Kasumi-1 (cell line): ENCODE results near the gene SLC1A5.
"Not testable (repeated sequence)": the region's sequence is repeated elsewhere in the genome, so short reads cannot be mapped to it uniquely, and the experiment has no call there.

Experiments
- DNase-seq, 2 experiments: peaks; one replicate each; lab custom pipeline; 2025; lab: John Stamatoyannopoulos, UW

SLC1A5 gene

GRCh38 chr19:46768746-46769145 is 19.6 kb downstream of the SLC1A5 start:
- DNase-seq = not testable (repeated sequence)

GRCh38 chr19:46766569-46767317 is 21.7 kb downstream of the SLC1A5 start:
- peak; percentile 37 to 49 for DNase-seq

DNA sequence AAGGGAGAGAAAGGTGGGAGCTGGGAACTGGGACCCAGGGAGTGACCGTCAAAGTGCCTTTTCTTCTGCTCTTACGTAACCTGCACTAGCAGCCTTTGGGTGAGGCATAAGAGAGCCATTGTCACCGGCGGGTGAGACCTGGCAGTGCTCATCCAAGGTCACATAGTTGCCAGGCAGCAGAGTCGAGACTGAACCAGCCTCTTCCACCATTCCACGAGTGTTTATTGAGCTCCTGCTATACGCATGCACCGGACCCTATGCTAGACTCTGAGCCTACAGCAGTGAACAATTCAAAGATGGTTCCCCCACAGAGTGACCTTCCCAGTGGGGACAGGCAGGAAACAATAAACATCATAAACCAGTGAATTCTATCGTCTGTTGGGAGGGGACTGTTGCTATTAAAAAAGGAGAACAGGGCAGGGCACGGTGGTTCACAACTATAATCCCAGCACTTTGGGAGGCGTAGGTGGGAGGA is 23.5 kb downstream of the SLC1A5 start:
- no peak for DNase-seq

DNA sequence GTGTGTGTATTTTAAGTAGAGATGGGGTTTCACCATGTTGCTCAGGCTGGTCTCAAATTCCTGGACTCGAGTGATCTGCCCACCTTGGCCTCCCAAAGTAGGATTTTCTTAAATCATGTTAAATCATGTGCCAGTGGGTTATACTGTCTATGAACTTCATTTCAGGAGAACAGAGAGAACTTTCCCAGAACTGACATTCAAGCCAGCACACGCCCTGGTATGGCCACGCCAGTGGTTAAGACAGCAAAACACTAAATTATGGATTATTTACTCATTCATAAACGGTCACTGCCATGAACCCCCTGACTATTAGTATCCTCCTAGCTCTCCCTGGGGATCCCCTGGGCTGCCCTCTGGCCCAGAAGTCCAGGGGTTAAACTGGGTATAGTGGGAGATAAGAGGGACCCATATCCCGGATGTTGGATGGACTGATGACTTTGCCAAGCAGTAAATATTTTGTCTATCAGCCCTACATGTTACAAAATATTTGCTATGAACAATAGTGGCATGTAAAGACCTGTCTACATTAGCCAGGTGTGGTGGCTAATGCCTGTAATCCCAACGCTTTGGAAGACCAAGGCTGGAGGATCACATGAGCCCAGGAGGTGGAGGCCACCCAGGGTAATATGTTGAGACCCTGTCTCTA is 26.0 kb downstream of the SLC1A5 start:
- DNase-seq = no peak

- DNase-seq = no peak
Observed at GRCh38 chr19:46761418-46761831, 27.0 kb downstream of the SLC1A5 start.

DNA sequence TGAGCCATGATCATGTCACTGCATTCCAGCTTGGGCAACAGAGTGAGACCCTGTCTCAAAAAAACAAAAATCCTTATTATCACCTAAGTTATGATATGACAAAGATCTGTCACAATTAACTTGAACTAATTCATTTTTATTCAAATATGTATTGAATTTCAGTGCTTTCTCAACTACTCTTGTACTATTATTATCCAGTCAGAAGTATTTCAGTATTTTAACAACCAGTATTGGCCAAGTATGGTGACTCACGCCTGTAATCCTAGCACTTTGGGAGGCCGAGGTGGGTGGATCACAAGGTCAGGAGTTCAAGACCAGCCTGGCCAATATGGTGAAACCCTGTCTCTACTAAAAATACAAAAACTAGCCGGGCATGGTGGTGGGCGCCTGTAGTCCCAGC is 27.5 kb downstream of the SLC1A5 start:
- not testable (repeated sequence) for DNase-seq

DNA sequence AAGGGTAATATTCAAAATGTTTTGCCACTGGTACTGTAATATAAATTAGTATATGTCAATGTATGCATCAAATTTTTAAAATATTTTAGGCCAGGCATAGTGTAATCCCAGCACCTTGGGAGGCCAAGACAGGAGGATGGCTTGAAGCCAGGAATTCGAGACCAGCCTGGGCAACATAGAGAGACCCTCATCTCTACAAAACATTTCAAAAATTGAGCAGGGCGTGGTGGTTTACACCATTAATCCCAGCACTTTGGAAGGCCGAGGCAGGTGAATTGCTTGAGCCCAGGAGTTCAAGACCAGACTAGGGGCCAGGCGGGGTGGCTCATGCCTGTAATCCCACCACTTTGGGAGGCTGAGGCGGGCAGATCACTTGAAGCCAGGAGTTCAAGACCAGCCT is 28.0 kb downstream of the SLC1A5 start:
- DNase-seq = no peak

GRCh38 chr19:46759817-46760333 is 28.5 kb downstream of the SLC1A5 start:
- no peak for DNase-seq

DNA sequence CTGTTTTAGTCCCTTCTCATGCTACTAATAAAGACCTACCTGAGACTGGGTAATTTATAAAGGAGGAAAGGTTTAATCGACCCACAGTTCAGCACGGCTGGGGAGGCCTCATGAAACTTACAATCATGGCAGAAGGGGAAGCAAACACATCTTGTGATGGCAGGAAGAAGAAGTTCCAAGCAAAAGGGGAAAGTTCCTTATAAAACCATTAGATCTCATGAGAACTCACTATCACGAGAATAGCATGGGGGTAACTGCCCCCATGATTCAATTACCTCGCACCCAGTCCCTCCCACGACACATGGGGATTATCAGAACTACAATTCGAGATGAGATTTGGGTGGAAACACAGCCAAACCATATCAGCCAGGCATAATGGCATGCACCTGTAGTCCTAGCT is 29.2 kb downstream of the SLC1A5 start:
- no peak for DNase-seq

DNA sequence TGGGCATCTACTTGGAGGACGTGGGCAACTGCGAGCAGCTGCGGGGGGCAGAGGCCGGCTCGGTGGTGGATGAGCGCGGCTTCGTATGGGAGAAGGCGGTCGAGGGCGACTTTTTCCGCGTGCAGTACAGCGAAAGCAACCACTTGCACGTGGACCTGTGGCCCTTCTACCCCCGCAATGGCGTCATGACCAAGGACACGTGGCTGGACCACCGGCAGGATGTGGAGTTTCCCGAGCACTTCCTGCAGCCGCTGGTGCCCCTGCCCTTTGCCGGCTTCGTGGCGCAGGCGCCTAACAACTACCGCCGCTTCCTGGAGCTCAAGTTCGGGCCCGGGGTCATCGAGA is 31.9 kb downstream of the SLC1A5 start:
- no peak for DNase-seq

GRCh38 chr19:46755853-46756543 is 32.4 kb downstream of the SLC1A5 start:
- DNase-seq = no peak

GRCh38 chr19:46755077-46755852 is 33.1 kb downstream of the SLC1A5 start:
- DNase-seq = peak; percentile 19 to 29

- peak; percentile 56 to 75 for DNase-seq
Observed at GRCh38 chr19:46753420-46754155, 34.8 kb downstream of the SLC1A5 start.

DNA sequence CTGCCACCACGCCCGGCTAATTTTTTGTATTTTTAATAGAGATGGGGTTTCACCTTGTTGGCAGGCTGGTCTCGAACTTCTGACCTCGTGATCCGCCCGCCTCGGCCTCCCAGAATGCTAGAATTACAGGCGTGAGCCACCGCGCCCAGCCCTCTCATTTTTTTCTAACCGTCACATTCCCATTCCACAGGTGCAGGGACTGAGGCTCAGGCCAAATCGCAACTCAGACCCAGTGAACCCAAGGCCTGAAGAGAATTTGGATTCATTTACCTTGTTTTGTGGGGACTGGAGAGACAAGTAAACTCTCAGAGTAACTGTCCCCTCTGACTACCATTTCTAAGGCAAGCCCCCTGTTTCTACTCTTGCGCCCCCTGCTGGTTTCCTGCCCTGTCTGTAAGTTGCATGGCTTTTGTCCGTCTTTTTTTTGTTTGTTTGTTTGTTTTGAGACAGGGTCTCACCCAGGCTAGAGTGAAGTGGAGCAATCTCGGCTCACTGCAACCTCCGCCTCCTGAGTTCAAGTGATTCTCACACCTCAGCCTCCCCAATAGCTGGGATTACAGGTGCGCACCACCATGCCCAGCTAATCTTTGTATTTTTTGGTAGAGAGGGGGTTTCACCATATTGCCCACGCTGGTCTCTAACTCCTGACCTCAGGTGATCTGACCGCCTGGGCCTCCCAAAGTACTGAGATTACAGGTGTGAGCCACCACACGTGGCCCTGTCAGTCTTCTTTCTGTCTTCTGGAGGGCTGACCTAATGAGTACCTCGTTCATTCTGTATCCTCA is 39.9 kb downstream of the SLC1A5 start:
- peak; percentile 77 to 84 for DNase-seq

DNA sequence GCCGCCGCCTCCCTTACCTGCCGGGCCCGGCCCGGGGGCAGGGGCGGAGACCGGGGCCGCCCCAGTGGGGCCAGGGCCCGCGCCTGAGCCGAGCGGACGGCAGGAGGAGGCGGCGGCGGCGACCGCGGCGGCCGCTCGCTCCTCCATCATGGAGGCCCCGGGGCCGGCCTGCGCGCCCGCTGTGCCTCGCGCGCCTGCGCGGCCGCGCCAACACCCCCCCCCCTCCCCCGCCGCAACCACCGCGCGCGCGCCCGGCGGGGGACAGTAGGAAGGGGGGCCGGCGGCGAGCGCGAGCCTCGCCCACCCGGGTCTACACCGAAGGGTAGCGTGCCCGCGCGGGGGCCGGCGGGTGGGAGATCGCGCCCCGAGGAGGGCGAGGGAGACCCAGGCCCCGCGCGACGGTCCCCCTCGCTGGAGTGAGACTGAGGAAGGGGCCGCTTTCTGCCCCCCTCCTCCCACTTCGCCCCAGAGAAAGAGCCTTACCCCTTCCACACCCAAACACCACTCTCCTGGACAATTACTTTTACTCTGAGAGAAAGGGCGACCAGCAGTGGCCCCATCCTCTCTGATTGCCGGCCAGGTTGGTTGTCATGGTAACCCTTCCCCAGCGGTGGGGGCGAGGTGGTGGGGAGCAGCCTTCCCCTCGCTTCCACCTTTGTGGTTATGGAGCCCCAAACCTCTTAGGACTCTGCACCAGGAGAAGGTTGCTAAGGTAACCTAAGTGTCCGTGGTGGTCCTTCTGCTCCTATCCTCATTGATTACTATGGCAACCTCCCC is 41.9 kb downstream of the SLC1A5 start, which contains the start of gene STRN4:
Gene STRN4 (minus strand): TSS at position 170 of the 777 bp plus-strand sequence. CDS start 20 bp downstream, at position 150.
- no peak for DNase-seq

GRCh38 chr19:46745521-46746280 is 42.7 kb downstream of the SLC1A5 start, which contains the start of gene FKRP:
Gene FKRP (plus strand): TSS chr19:46746057. CDS start chr19:46755451, 9,394 bp downstream.
- no peak for DNase-seq

DNA sequence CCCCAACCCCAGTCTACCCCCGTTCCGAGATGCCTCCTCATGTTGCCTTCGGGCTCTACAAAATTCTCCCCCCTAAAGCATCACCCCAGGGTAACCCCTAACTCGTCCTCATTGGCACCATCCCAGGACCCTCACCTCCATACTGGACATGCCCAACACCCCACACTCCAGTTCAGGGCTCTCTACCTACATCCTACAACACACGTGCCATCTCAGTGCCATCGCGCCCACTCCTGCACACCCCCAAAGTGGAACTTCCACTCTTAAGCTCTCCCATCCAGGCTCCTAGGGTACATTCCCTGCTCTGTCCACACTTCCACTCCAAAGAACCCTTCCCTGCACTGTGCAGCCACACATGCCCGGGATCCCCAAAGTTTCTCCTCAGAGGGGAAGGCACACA is 43.4 kb downstream of the SLC1A5 start:
- DNase-seq = no peak

DNA sequence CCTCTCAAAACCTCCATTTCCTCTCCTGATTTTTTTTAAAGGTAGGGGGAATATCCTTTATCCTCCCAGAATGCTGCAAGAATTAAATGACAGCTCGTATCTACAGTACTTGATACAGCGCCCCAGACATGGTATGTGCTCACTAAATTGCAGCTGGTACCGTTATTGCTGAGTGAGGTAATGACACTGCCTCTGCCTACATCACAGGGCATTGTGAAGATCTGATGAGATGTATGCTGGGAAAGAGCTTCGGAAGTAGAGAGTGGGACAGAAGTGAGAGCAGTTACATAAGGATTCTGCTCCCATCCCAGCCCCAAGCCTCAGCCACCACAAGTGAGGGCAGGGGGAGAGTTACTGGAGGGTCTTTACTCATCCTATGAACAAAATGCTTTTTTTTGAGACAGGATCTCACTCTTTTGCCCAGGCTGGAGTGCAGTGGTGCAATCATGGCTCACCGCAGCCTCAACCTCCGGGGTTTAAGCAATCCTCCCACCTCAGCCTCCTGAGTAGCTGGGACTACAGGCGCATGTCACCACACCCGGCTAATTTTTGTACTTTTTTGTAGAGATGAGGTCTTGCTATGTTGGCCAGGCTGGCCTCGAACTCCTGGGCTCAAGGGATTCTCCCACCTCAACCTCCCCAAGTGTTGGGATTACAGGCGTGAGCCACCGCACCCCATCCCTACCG is 44.2 kb downstream of the SLC1A5 start:
- DNase-seq = no peak
